NCI-H524 (cell line): ENCODE results near the gene ADAM19.
"Not testable (repeated sequence)": the region's sequence is repeated elsewhere in the genome, so short reads cannot be mapped to it uniquely, and the experiment has no call there.

Experiments used
- DNase-seq, 2 experiments: peaks; one replicate each; lab custom pipeline; 2025; lab: John Stamatoyannopoulos, UW

Gene ADAM19

DNA sequence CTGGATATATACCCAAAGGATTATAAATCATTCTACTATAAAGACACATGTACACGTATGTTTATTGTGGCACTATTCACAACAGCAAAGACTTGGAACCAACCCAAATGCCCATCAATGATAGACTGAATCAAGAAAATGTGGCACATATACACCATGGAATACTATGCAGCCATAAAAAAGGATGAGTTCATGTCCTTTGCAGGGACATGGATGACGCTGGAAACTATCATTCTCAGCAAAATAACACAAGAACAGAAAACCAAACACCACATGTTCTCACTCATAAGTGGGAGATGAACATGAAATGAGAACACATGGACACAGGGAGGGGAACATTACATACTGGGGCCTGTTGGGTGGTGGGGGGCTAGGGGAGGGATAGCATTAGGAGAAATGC, 92.9 kb downstream of the ADAM19 start:
- not testable (repeated sequence) for DNase-seq

- no peak for DNase-seq
Observed at GRCh38 chr5:157481666-157482065, 93.9 kb downstream of the ADAM19 start.

- DNase-seq: no peak
Observed at GRCh38 chr5:157481265-157481664, 94.3 kb downstream of the ADAM19 start.

GRCh38 chr5:157479612-157480510, 95.7 kb downstream of the ADAM19 start:
- DNase-seq: no peak

DNA sequence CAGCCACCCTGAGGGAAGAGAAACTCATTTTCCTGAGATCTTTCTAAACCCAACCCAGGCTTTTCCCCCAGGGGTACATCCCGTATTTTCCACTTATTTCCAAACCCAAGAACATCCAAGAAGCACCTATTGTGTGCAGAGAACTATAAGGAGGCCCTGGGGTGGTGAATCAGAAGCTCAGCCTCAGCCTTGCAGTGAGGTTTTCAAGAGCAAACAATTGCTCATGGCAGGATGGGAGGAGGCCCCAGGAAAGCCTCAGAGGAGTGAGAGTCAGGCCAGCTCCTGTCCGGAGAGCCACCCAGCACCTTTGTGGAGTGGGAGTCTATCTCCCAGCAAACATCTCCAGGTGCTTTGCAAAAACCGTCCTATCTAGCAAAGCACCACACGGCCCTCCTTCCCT, 96.4 kb downstream of the ADAM19 start:
- DNase-seq: no peak

GRCh38 chr5:157478726-157479125, 96.8 kb downstream of the ADAM19 start:
- DNase-seq: no peak

GRCh38 chr5:157477814-157478494, 97.6 kb downstream of the ADAM19 start:
- DNase-seq: no peak

- peak; percentile 68 to 79 for DNase-seq
Observed at GRCh38 chr5:157476702-157477408, 98.7 kb downstream of the ADAM19 start.

- DNase-seq: peak in 1 of 2 experiments; percentile 3
Observed at GRCh38 chr5:157475432-157475831, 100.1 kb downstream of the ADAM19 start.

- DNase-seq: peak in 1 of 2 experiments; percentile 15
Observed at GRCh38 chr5:157473383-157474320, 101.9 kb downstream of the ADAM19 start.

GRCh38 chr5:157471709-157472108, 103.9 kb downstream of the ADAM19 start:
- peak in 1 of 2 experiments; percentile 45 for DNase-seq

GRCh38 chr5:157470631-157471030, 104.9 kb downstream of the ADAM19 start:
- DNase-seq: peak; percentile 65

GRCh38 chr5:157469687-157470086, 105.9 kb downstream of the ADAM19 start:
- DNase-seq: no peak

GRCh38 chr5:157469073-157469472, 106.5 kb downstream of the ADAM19 start:
- no peak for DNase-seq

DNA sequence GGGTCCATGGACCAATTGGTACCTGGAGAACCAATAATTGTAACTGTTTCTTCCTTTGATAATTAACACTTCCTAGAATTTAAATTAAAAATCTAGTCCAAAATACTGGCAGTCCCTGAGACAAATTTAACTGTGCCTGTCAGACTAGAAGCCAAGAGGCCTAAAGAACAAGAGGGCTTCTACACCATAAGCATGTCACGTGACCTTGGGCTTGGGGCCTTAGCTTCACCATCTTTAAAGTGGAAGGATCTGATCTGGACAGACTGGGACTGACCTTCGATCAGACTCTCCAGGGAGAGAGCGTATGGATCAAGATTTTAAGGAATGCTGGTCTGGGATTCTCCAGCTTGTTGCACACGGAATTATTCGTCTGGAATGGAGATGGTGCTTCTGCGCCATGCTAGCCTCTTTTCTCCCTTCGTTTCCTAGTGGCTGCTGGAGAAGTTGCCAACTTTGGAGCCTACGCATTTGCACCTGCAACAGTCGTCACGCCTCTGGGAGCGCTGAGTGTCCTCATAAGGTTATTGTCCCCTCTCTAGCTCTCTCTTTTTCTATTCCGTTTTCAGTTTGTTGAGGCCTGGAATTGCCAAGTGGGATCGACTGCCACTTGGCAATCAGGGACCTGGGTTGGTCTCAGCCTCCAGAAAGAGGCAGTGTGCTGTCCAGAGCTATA, 107.1 kb downstream of the ADAM19 start:
- no peak for DNase-seq

DNA sequence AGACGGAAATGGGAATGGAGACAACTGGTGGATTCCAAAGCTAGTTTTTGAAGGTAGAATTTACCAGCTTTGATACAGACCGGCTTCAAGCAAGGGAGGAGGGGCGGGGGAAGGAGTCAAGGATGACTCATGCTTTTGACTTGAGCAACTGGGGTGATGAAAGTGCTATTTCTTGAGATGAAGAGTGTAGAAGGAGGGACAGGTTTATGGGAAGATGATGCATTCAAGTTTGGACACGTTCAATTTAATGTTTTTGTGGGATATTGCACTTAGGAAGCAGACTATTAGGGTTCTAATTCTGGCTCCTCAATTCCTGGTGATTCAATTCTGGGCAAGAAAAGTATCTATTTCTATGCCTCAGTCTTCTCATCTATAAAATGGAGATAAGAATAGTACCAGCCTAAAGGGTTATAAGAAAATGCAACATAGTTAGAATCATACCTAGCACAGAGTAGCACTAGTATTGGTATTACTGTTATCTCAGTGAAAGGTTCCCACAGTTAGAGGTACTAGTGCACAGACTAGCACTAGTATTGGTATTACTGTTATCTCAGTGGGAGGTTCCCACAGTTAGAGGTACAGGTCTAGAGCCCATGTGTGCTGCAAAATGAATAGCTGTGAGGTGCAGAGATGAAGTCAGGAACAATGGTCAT, 110.9 kb downstream of the ADAM19 start:
- DNase-seq: no peak

- no peak for DNase-seq
Observed at GRCh38 chr5:157463621-157464518, 111.7 kb downstream of the ADAM19 start.

- DNase-seq: no peak
Observed at GRCh38 chr5:157463081-157463480, 112.5 kb downstream of the ADAM19 start.
